H1 (cell line): ENCODE data around the gene PRKD1. TPM values are rescaled to one million over a fixed set of nuclear protein-coding genes. Genes with fewer than 3 reads are reported as not detected.

ENCODE experiments used
- CTCF ChIA-PET: fragments of 300-600 bp; sonication (Branson Sonifier 250); formaldehyde crosslinking; loops from one replicate; lab custom pipeline; 2021; ENCODE audit not compliant: partially characterized antibody; lab: Charles Lee
- POLR2A ChIA-PET: fragments of 300-600 bp; sonication (Branson Sonifier 250); formaldehyde crosslinking; loops from one replicate; lab custom pipeline; 2021; ENCODE audit warnings: inconsistent platforms; ENCODE audit not compliant: partially characterized antibody; lab: Charles Lee
- DNase-seq, 2 experiments: peaks; one replicate each; pipeline versions ENCODE4 v3.0.0 to v3.0.0-alpha.2; 2010 to 2022; ENCODE audit warnings: low spot score in 2 of 2, low read depth in 1 of 2, mixed read lengths in 1 of 2
- FAIRE-seq: peaks from 2 replicates; lab custom pipeline; 2011; peaks lifted over from hg19 to GRCh38; lab: Jason Lieb, UNC
- H2AFZ ChIP-seq: 2 replicates; pipeline ENCODE4 v1.8.1; 2012; ENCODE audit warnings: low read length, inconsistent platforms
- H2AK5ac ChIP-seq: 2 replicates; pipeline ENCODE4 v1.6.1; 2013; ENCODE audit warnings: low read depth, low read length
- H2BK120ac ChIP-seq: replicated peaks from 2 replicates; pipeline ENCODE3; 2013; ENCODE audit warnings: low read depth, low read length, inconsistent platforms
- H2BK12ac ChIP-seq: 2 replicates; pipeline ENCODE4 v1.6.1; 2013; ENCODE audit warnings: low read depth, low read length
- H2BK15ac ChIP-seq: 2 replicates; pipeline ENCODE4 v1.6.1; 2013; ENCODE audit warnings: low read length
- H2BK20ac ChIP-seq: 2 replicates; pipeline ENCODE4 v1.6.1; 2013; ENCODE audit warnings: low read length
- H2BK5ac ChIP-seq: 2 replicates; pipeline ENCODE4 v1.6.1; 2013; ENCODE audit warnings: low read depth, low read length
- H3K14ac ChIP-seq: 2 replicates; pipeline ENCODE4 v1.6.1; 2013; ENCODE audit warnings: inconsistent platforms; ENCODE audit not compliant: insufficient read length
- H3K18ac ChIP-seq: 2 replicates; pipeline ENCODE4 v1.6.1; 2013; ENCODE audit warnings: low read length; ENCODE audit errors: extremely low read depth
- H3K23ac ChIP-seq: 2 replicates; pipeline ENCODE4 v1.6.1; 2013; ENCODE audit warnings: inconsistent platforms; ENCODE audit not compliant: insufficient read length
- H3K23me2 ChIP-seq: 2 replicates; pipeline ENCODE4 v1.6.1; 2013; ENCODE audit warnings: low read depth, low read length
- H3K27ac ChIP-seq: 2 replicates; pipeline ENCODE4 v1.6.1; 2011; ENCODE audit warnings: low read depth, low read length, inconsistent platforms
- H3K27me3 ChIP-seq, 4 experiments: replicated peaks in 1 of 4; 1 replicate in 1 of 4; 2 replicates in 3 of 4; pipeline versions ENCODE4 v1.6.1 to v1.8.1; 2011 to 2013; ENCODE audit warnings: low read length in 3 of 4, mild to moderate bottlenecking in 3 of 4, inconsistent platforms in 2 of 4, mixed read lengths in 2 of 4, moderate library complexity in 1 of 4; ENCODE audit not compliant: control insufficient read depth in 3 of 4, insufficient read depth in 3 of 4; ENCODE audit errors: extremely low read depth in 1 of 4
- H3K36me3 ChIP-seq, 4 experiments: 2 replicates each; pipeline versions ENCODE4 v1.6.1 to v1.8.1; 2011 to 2013; ENCODE audit warnings: mild to moderate bottlenecking in 4 of 4, low read length in 3 of 4, moderate library complexity in 2 of 4, control low read depth in 1 of 4, inconsistent platforms in 1 of 4; ENCODE audit not compliant: insufficient read depth in 4 of 4, control insufficient read depth in 2 of 4
- H3K4ac ChIP-seq: replicated peaks from 2 replicates; pipeline ENCODE3; 2013; ENCODE audit warnings: low read length, low read depth, mixed read lengths, inconsistent platforms; ENCODE audit not compliant: insufficient read length
- H3K4me1 ChIP-seq, 4 experiments: replicated peaks in 1 of 4; 1 replicate in 1 of 4; 2 replicates in 3 of 4; pipeline versions ENCODE4 v1.6.1 to v1.8.1; 2011 to 2013; ENCODE audit warnings: low read length in 3 of 4, inconsistent platforms in 2 of 4, mixed read lengths in 1 of 4; ENCODE audit not compliant: insufficient read depth in 4 of 4, control insufficient read depth in 3 of 4
- H3K4me2 ChIP-seq, 2 experiments: 2 replicates each; pipeline versions ENCODE4 v1.6.1 to v1.8.1; 2011 to 2013; ENCODE audit warnings: low read depth in 2 of 2, low read length in 2 of 2, control low read depth in 1 of 2, inconsistent platforms in 1 of 2, mild to moderate bottlenecking in 1 of 2; ENCODE audit not compliant: insufficient read depth in 1 of 2
- H3K4me3 ChIP-seq, 4 experiments: fragments of 200-600, 300-600 bp in 1 of 4; sonication (generic), shearing (Covaris generic), sonication (Bioruptor Twin) in 1 of 4; 2 replicates each; pipeline versions ENCODE4 v1.5.1 to v1.8.1; 2011 to 2016; ENCODE audit warnings: low read length in 4 of 4, low read depth in 3 of 4, control low read depth in 2 of 4, inconsistent platforms in 2 of 4, mild to moderate bottlenecking in 2 of 4, mixed read lengths in 1 of 4, moderate library complexity in 1 of 4; ENCODE audit not compliant: insufficient read depth in 2 of 4; ENCODE audit errors: extremely low read depth in 1 of 4
- H3K56ac ChIP-seq: replicated peaks from 2 replicates; pipeline ENCODE3; 2013; ENCODE audit warnings: low read depth, mild to moderate bottlenecking, mixed read lengths, low read length, inconsistent platforms; ENCODE audit not compliant: insufficient read length
- H3K79me1 ChIP-seq: 2 replicates; pipeline ENCODE4 v1.6.1; 2013; ENCODE audit warnings: low read depth, low read length, control low read depth
- H3K79me2 ChIP-seq, 2 experiments: 2 replicates each; pipeline versions ENCODE4 v1.6.1 to v1.8.1; 2012 to 2013; ENCODE audit warnings: low read length in 2 of 2, mild to moderate bottlenecking in 2 of 2, inconsistent platforms in 1 of 2; ENCODE audit not compliant: insufficient read depth in 2 of 2, control insufficient read depth in 1 of 2
- H3K9ac ChIP-seq, 4 experiments: replicated peaks in 1 of 4; 1 replicate in 1 of 4; 2 replicates in 3 of 4; pipeline versions ENCODE4 v1.6.1 to v1.8.1; 2011 to 2013; ENCODE audit warnings: low read depth in 3 of 4, low read length in 3 of 4, control low read depth in 2 of 4, mild to moderate bottlenecking in 2 of 4, moderate library complexity in 2 of 4, inconsistent platforms in 1 of 4; ENCODE audit errors: extremely low read depth in 1 of 4
- H3K9me3 ChIP-seq, 2 experiments: 2 replicates each; pipeline versions ENCODE4 v1.6.1 to v1.8.1; 2012 to 2013; ENCODE audit warnings: mild to moderate bottlenecking in 2 of 2, moderate library complexity in 2 of 2, control low read depth in 1 of 2, inconsistent platforms in 1 of 2, low read depth in 1 of 2, low read length in 1 of 2, mixed read lengths in 1 of 2; ENCODE audit not compliant: insufficient read depth in 2 of 2
- H4K20me1 ChIP-seq, 2 experiments: replicated peaks in 1 of 2; 2 replicates each; pipeline versions ENCODE3 to v1.8.1; 2011 to 2013; ENCODE audit warnings: inconsistent platforms in 2 of 2, low read length in 2 of 2, mild to moderate bottlenecking in 1 of 2; ENCODE audit not compliant: insufficient read depth in 2 of 2, control insufficient read depth in 1 of 2
- H4K5ac ChIP-seq: 2 replicates; pipeline ENCODE4 v1.6.1; 2013; ENCODE audit warnings: low read length, low read depth, mixed read lengths, inconsistent platforms; ENCODE audit not compliant: insufficient read length
- H4K8ac ChIP-seq: 2 replicates; pipeline ENCODE4 v1.8.0; 2013; ENCODE audit warnings: mild to moderate bottlenecking, moderate library complexity, low read length, inconsistent platforms; ENCODE audit not compliant: insufficient read depth; ENCODE audit errors: extremely low read depth
- H4K91ac ChIP-seq: replicated peaks from 2 replicates; pipeline ENCODE3; 2013; ENCODE audit warnings: low read length, mixed read lengths, inconsistent platforms; ENCODE audit not compliant: insufficient read length
- POU5F1 ChIP-seq: IDR thresholded peaks from 2 replicates; pipeline ENCODE4 v1.6.1; 2011; ENCODE audit warnings: low read depth, mild to moderate bottlenecking, low read length, moderate library complexity
- WGBS, 2 experiments: shearing (Covaris generic) in 1 of 2; methylation state at CpG; one replicate each; pipeline versions ENCODE4 v1.1.6 to v1.1.7; 2013 to 2015; ENCODE audit warnings: low lambda C conversion rate in 2 of 2, mixed read lengths in 2 of 2, inconsistent platforms in 1 of 2, low coverage in 1 of 2, missing lambda C conversion rate in 1 of 2; ENCODE audit not compliant: insufficient replicate concordance in 2 of 2, insufficient coverage in 1 of 2, insufficient read length in 1 of 2; ENCODE audit errors: extremely low coverage in 1 of 2, missing lambda C conversion rate in 1 of 2; 5-methylcytosine and 5-hydroxymethylcytosine counted together
- polyA plus RNA-seq, 7 experiments: library from polyadenylated mRNA; depleted of rRNA in 3 of 7; stranded (reverse) in 5 of 7; unstranded in 2 of 7; fragments of >200 nt in 5 of 7; fragments of 200-250 nt in 2 of 7; gene quantifications; 1 replicate in 5 of 7; 2 replicates in 1 of 7; 4 replicates in 1 of 7; pipeline versions ENCODE4 v1.2.1 to v1.2.3, GENCODE V29; 2011 to 2013; ENCODE audit warnings: missing spikeins in 2 of 7, mixed read lengths in 2 of 7
- total RNA-seq: library from RNA; stranded (reverse); fragmentation: NEBNext Ultra II Directional; extraction: Animal tissue kit (Norgen Biotek cat#: 25700); gene quantifications from 2 replicates; pipeline ENCODE4 v1.2.1, GENCODE V29; 2021

Gene PRKD1
- total and polyA plus RNA-seq, 2 of the 8 experiments (the other 6 are each of a cell fraction or from before 2014, with no cell fraction given), result 3.6 to 6.8 TPM

GRCh38 chr14:29681316-29681715 lies 246.3 kb downstream of the PRKD1 start:
- H3K23me2 ChIP-seq, result no peaks in the 10 kb centered on the region
- H3K4me2 ChIP-seq, result no peak overlapping the region
- H2BK20ac ChIP-seq, result no peak overlapping the region
- H3K4ac ChIP-seq, result no peak overlapping the region
- no peak overlapping the region for H2AK5ac ChIP-seq
- POLR2A ChIA-PET, result no interaction called here
- H3K18ac ChIP-seq, result no peak overlapping the region
- no peak overlapping the region for H2BK12ac ChIP-seq
- no peak overlapping the region for H2BK5ac ChIP-seq
- H3K4me1 ChIP-seq, result no peaks in the 10 kb centered on the region
- H4K91ac ChIP-seq, result no peak overlapping the region
- no peak overlapping the region for H3K4me3 ChIP-seq
- CTCF ChIA-PET, result interaction anchor here (0.9 kb wide), 1 partner anchor 23 kb away, joined by 4 read pairs; no protein-coding TSS in a partner anchor
- H4K8ac ChIP-seq, result no peak overlapping the region
- no peaks in the 10 kb centered on the region for H3K9me3 ChIP-seq
- no peak overlapping the region for H3K14ac ChIP-seq
- no peak for DNase-seq
- no peaks in the 10 kb centered on the region for H3K27me3 ChIP-seq
- no peak overlapping the region for H2BK15ac ChIP-seq
- FAIRE-seq, result no peak
- no peaks in the 10 kb centered on the region for H3K79me2 ChIP-seq
- H3K23ac ChIP-seq, result no peak overlapping the region
- no peak overlapping the region for H3K56ac ChIP-seq
- no peak overlapping the region for H4K5ac ChIP-seq
- no peaks in the 10 kb centered on the region for H4K20me1 ChIP-seq
- H3K79me1 ChIP-seq, result no peaks in the 10 kb centered on the region
- no peak overlapping the region for H2BK120ac ChIP-seq
- H3K36me3 ChIP-seq, result no peaks in the 10 kb centered on the region; a peak in 1 of 8 replicates
- no peak overlapping the region for H3K9ac ChIP-seq
- H3K27ac ChIP-seq, result no peak overlapping the region
- no peak overlapping the region for H2AFZ ChIP-seq
- WGBS, 2 experiments, result 100% methylated on average over 1 of the region's 1 CpG; no CpG with 5 or more reads in 1 of the 2 experiments
- TF ChIP-seq POU5F1, result no peak
